ENCODE data around the gene SLC1A2.
A peak's percentile ranks its signal among the peaks of the same experiment; 100 is the strongest.
"Not testable (repeated sequence)": the region's sequence is repeated elsewhere in the genome, so short reads cannot be mapped to it uniquely, and the experiment has no call there.

SLC1A2 gene

GRCh38 chr11:35237860-35238715 lies 181.3 kb downstream of the SLC1A2 start:
- peak; percentile 35 for DNase-seq

- DNase-seq: no peak
Measured at GRCh38 chr11:35237351-35237750, 182.0 kb downstream of the SLC1A2 start.

GRCh38 chr11:35236667-35237003 lies 182.7 kb downstream of the SLC1A2 start:
- no peak for DNase-seq

GRCh38 chr11:35235936-35236666 lies 183.3 kb downstream of the SLC1A2 start:
- peak; percentile 60 for DNase-seq

- no peak for DNase-seq
Measured at GRCh38 chr11:35235498-35235897, 183.9 kb downstream of the SLC1A2 start.

GRCh38 chr11:35235157-35235468 lies 184.2 kb downstream of the SLC1A2 start:
- DNase-seq: no peak

- no peak for DNase-seq
Measured at GRCh38 chr11:35234460-35235156, 184.8 kb downstream of the SLC1A2 start.

- no peak for DNase-seq
Measured at GRCh38 chr11:35233518-35233917, 185.8 kb downstream of the SLC1A2 start.

- no peak for DNase-seq
Measured at GRCh38 chr11:35232891-35233330, 186.4 kb downstream of the SLC1A2 start.

DNA sequence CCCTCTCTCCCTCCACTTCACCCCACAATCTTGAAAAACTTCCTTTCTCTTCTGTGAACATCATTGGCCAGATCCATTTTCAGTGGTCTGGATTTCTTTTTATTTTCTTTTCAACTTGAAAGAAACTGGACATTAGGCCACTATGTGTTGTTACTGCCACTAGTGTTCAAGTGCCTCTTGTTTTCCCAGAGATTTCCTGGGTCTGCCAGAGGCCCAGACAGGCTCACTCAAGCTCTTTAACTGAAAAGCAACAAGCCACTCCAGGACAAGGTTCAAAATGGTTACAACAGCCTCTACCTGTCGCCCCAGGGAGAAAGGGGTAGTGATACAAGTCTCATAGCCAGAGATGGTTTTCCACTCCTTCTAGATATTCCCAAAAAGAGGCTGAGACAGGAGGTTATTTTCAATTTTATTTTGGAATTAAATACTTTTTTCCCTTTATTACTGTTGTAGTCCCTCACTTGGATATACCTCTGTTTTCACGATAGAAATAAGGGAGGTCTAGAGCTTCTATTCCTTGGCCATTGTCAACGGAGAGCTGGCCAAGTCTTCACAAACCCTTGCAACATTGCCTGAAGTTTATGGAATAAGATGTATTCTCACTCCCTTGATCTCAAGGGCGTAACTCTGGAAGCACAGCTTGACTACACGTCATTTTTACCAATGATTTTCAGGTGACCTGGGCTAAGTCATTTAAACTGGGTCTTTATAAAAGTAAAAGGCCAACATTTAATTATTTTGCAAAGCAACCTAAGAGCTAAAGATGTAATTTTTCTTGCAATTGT lies 188.1 kb downstream of the SLC1A2 start:
- no peak for DNase-seq

- no peak for DNase-seq
Measured at GRCh38 chr11:35230388-35230787, 189.0 kb downstream of the SLC1A2 start.

GRCh38 chr11:35228328-35228725 lies 191.0 kb downstream of the SLC1A2 start:
- no peak for DNase-seq

DNA sequence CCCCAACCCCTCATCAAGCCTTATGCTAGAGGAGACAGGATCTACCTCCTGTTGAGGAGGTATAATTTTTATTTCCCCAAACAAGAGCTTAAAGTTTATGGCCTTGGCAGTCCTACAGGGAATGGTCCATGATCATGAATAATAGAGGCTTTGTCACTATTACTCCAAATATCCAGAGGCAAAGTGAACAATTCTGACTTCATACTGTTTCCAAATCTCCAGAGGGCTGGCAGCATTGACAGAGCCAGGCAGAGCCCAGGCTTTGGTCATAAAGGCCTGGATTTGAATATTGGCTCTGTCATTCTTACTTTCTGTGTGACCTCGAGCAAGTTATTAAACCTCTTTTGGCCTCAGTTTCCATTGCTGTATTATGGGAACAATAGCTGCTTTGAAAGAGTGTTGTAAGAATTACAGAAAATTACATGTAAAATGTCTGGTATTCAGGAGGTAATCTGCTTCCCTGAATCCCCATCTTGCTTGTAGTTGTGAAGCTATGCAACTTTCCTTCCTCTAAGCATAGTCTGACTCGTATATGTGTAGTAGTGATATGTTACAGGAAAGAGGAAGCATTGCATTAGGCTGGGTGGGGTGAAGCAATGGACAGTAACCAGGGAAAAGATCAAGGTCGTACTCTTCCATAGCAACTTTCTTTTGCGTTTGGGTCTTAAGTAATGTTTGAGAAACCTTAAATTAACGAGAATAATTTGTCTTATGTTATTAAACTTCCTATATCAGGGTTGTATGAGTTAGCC lies 191.6 kb downstream of the SLC1A2 start:
- DNase-seq: no peak

GRCh38 chr11:35226756-35227155 lies 192.6 kb downstream of the SLC1A2 start:
- DNase-seq: not testable (repeated sequence)

- no peak for DNase-seq
Measured at GRCh38 chr11:35225946-35226520, 193.3 kb downstream of the SLC1A2 start.

- no peak for DNase-seq
Measured at GRCh38 chr11:35223991-35224390, 195.4 kb downstream of the SLC1A2 start.

DNA sequence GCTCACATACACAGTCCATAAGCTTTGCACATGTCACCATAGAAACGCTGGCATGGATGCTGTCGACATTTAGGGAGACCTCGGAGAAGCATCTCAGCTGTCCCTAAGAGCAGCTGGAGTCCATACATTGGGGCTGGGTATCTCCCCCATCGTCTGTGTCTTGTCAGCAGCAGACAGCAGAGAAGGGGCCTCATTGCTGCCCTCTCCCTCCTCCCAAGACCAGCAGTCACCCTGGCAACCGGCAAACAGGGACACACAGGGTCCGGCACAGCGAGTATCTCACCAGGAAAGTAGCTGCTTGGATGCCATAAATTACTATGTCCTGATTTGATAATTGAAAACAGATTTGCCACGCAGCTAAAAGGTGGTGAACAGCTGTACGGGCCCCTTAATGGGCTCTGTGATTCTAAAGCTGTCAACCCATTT lies 196.0 kb downstream of the SLC1A2 start:
- DNase-seq: no peak

DNA sequence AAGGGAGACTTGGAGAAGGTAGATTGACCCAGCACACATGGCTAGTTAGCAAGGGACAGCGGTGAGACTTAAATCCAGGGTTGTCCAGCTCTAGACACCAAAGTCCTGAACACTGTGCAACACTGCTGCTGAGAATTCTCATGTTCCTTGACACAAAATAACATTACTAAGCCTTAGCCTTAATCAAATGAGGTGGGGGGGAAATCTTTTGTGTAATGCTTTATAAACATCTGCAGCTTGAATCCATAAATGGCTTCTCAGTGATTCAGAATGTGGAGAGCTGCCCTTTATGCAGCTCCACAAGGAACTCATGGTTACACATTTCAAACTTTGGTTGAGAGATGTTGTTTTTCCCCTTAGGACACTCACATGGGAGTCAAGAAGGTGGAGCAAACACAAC lies 200.4 kb downstream of the SLC1A2 start:
- DNase-seq: no peak

DNA sequence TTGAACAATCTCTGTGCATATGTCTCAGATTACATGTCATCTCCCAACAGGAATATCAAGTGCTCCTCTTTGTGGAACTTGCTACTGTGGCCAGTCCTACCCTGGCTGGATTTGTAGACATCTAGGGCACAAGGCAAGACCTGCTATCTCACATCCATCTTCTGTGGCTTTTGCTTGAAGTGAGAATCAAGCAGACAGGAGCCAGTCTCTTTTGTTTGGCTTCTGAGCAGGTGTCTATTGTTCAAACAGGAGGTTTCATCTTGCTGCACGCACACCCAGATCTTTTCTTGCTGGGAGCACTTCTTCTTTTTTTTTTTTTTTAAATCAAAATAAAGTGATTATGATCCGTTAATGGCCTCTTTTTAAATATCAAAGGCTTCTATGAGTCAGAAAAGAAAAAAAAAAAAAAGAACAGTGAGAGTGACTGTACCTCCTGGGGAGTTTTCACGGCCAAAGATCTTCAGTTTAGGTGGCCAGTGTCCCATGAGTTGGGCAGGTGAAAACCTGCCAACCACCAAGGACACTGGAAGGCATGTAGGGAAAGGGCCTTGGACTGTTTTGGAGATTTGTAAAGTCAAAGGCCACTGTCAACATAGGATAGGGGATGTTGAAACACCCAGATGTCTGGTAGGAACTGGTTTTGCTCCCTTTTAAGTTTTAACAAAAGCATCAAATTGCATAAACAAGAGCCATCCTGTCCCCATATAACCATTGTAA lies 202.2 kb downstream of the SLC1A2 start:
- no peak for DNase-seq

- no peak for DNase-seq
Measured at GRCh38 chr11:35215945-35216344, 203.4 kb downstream of the SLC1A2 start.

DNA sequence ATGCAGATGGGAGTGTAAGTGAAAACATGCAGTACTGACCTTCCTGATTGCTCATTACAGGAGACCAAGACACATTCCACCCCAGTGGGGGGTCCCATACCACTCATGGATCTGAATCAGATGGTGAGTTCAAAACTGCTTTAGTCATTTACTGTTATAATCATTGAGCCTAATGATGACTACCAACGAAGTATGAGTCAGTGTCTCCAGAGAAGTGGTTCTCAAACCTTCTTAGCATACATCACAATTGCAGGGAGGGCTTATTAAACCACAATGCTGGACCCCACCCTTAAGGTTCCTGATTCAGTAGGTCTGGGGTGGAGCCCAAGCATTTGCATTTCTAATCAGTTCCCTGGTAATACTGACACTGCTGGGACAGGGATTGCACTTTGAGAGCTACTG lies 204.6 kb downstream of the SLC1A2 start:
- DNase-seq: peak; percentile 55

Measured in activated naive CD4-positive, alpha-beta T cell treated with Interleukin-2 at 50 U/mL for 16 hours (primary cell).